Effector CD4-positive, alpha-beta T cell (primary cell): Measurements from ENCODE around the gene PI4KA.
"Not testable (repeated sequence)": the region's sequence is repeated elsewhere in the genome, so short reads cannot be mapped to it uniquely, and the experiment has no call there.

ENCODE experiments used
- DNase-seq: peaks from one replicate; pipeline ENCODE4 v3.0.0-alpha.2; 2020

PI4KA gene

GRCh38 chr22:20687356-20688172, 171.0 kb downstream of the PI4KA start:
- DNase-seq = not testable (repeated sequence)

GRCh38 chr22:20685764-20686163, 172.8 kb downstream of the PI4KA start:
- not testable (repeated sequence) for DNase-seq

GRCh38 chr22:20678792-20679435, 179.7 kb downstream of the PI4KA start:
- not testable (repeated sequence) for DNase-seq

- DNase-seq = no peak
These were observed 180.8 kb downstream of the PI4KA start for GRCh38 chr22:20677684-20678242.

GRCh38 chr22:20675613-20676012, 183.0 kb downstream of the PI4KA start:
- DNase-seq = not testable (repeated sequence)

- DNase-seq = no peak
These were observed 183.6 kb downstream of the PI4KA start for GRCh38 chr22:20674998-20675397.

- DNase-seq = no peak
These were observed 185.1 kb downstream of the PI4KA start for GRCh38 chr22:20673295-20674195.

- no peak for DNase-seq
These were observed 185.9 kb downstream of the PI4KA start for GRCh38 chr22:20672732-20673131.

- no peak for DNase-seq
These were observed 186.6 kb downstream of the PI4KA start for GRCh38 chr22:20672082-20672424.

- no peak for DNase-seq
These were observed 187.1 kb downstream of the PI4KA start for GRCh38 chr22:20671409-20672081.

- DNase-seq = not testable (repeated sequence)
These were observed 188.0 kb downstream of the PI4KA start for GRCh38 chr22:20670457-20671261.

- not testable (repeated sequence) for DNase-seq
These were observed 188.7 kb downstream of the PI4KA start for GRCh38 chr22:20669884-20670283.

- not testable (repeated sequence) for DNase-seq
These were observed 189.1 kb downstream of the PI4KA start for GRCh38 chr22:20669471-20669870.

GRCh38 chr22:20668769-20669168, 189.8 kb downstream of the PI4KA start:
- DNase-seq = not testable (repeated sequence)

- not testable (repeated sequence) for DNase-seq
These were observed 190.4 kb downstream of the PI4KA start for GRCh38 chr22:20668226-20668625.

GRCh38 chr22:20667548-20667947, 191.1 kb downstream of the PI4KA start:
- DNase-seq = not testable (repeated sequence)

- no peak for DNase-seq
These were observed 192.1 kb downstream of the PI4KA start for GRCh38 chr22:20666560-20666959.

- DNase-seq = no peak
These were observed 194.0 kb downstream of the PI4KA start for GRCh38 chr22:20664594-20664959.

GRCh38 chr22:20663941-20664593, 194.5 kb downstream of the PI4KA start:
- no peak for DNase-seq

GRCh38 chr22:20663137-20663828, 195.3 kb downstream of the PI4KA start:
- no peak for DNase-seq
